GM12873 (cell line): Measurements from ENCODE around the gene STAM2.

Experiments
- TF ChIP-seq, protein P1 (sequence below): IDR thresholded peaks from 2 replicates; pipeline ENCODE4 v1.5.1; 2012; ENCODE audit warnings: low read depth, mild to moderate bottlenecking, moderate library complexity, low read length, control low read depth; ENCODE audit not compliant: insufficient read depth; ENCODE audit errors: missing control alignments

STAM2 gene

GRCh38 chr2:152086231-152086630 is 89.3 kb downstream of the STAM2 start:
- TF ChIP-seq, protein P1, sequence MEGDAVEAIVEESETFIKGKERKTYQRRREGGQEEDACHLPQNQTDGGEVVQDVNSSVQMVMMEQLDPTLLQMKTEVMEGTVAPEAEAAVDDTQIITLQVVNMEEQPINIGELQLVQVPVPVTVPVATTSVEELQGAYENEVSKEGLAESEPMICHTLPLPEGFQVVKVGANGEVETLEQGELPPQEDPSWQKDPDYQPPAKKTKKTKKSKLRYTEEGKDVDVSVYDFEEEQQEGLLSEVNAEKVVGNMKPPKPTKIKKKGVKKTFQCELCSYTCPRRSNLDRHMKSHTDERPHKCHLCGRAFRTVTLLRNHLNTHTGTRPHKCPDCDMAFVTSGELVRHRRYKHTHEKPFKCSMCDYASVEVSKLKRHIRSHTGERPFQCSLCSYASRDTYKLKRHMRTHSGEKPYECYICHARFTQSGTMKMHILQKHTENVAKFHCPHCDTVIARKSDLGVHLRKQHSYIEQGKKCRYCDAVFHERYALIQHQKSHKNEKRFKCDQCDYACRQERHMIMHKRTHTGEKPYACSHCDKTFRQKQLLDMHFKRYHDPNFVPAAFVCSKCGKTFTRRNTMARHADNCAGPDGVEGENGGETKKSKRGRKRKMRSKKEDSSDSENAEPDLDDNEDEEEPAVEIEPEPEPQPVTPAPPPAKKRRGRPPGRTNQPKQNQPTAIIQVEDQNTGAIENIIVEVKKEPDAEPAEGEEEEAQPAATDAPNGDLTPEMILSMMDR = no peak

DNA sequence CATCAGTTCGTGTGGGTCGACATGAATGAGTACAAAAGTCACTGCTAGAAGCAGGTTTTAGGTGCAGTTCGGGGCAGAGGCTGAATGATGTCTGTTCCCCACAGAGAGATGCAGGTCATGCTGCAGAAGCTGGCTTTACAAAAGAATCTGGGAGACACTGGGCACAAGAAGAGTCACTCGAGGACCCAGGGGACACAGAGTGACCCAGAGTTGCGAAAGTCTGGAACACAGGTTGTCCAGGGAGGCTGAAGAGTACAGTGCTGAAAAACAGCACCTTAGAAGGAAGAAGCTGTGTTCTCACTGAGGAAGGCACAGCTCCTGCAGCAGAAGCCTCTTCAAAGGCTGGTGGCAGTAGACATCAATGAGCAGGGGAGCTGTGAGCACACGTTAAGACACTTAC is 91.5 kb downstream of the STAM2 start:
- TF ChIP-seq, protein P1 = no peak

- TF ChIP-seq, protein P1 = no peak
Measured at GRCh38 chr2:152083202-152083875, 92.2 kb downstream of the STAM2 start.

GRCh38 chr2:152078662-152079061 is 96.9 kb downstream of the STAM2 start:
- TF ChIP-seq, protein P1 = no peak

GRCh38 chr2:152078023-152078422 is 97.5 kb downstream of the STAM2 start:
- TF ChIP-seq, protein P1 = no peak

- TF ChIP-seq, protein P1 = no peak
Measured at GRCh38 chr2:152075461-152076050, 100.0 kb downstream of the STAM2 start.

DNA sequence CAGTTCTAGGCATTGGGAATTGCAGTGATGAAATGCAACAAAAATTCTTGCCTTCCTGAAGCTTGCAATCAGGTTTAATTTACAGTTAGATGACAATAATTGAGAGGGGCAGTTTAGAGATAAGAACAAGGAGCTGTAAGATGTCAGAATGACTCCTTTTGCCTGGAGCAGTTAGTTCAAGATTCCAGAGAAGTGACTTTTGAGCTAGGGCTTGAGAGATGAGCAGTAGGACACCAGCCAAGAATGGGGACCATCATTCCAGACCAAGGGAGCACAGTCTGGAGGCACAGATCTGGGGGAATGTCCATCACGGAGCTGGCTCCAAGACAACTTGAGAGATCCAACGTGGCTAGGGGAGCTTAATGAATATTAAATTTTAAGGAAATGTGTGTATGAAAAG is 103.6 kb downstream of the STAM2 start:
- TF ChIP-seq, protein P1 = no peak
